GM18909 (cell line): Measurements from ENCODE around the gene KPNA6.
"Not testable (repeated sequence)": the region's sequence is repeated elsewhere in the genome, so short reads cannot be mapped to it uniquely, and the experiment has no call there.

Source experiments
- ATAC-seq: cut with Tn5 transposase; IDR thresholded peaks from one replicate; pipeline ENCODE4 v1.9.1; 2021; ENCODE audit warnings: mild to moderate bottlenecking; ENCODE audit not compliant: unreplicated experiment, poor library complexity

The KPNA6 gene

GRCh38 chr1:32099426-32099825 is 8.4 kb upstream of the KPNA6 start:
- ATAC-seq, result no peak

GRCh38 chr1:32100359-32100758 is 7.5 kb upstream of the KPNA6 start:
- ATAC-seq, result no peak

DNA sequence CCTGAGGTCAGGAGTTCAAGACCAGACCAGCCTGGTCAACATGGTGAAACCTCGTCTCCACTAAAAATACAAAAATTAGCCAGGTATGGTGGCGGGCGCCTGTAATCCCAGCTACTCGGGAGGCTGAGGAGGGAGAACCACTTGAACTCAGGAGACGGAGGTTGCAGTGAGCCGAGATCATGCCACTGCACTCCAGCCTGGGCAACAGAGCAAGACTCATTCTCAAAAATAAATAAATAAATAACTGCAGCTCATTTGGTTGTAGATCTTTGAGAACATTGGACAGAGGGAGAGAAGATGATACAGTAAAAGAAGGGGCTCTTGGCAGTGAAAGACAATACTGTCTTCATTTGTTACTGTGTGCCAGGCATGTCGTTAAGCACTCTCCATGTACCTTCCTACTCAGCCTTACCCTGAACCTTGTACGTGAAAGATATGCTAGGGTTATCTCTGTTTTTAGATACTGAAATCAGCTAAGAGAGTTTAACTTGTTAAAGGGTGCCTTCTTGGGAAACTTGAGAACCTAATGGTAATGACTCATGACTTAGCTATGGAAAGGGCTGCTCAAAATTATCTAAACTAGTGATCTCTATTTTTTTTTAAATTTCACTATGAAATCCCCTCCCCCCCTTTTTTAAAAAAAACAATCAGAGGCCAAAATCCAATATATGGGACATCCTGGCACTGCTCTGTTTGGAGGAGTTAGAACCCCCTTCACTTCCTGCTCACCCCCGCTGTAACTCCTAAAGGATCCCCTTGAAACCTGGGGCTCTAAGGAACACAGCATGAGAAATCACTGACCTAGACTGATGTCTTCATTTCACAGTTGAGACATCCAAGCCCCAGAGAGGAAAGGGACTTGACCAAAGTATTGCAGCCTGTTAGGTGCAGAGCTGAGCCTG is 6.8 kb upstream of the KPNA6 start:
- no peak for ATAC-seq

GRCh38 chr1:32104127-32104526 is 3.7 kb upstream of the KPNA6 start:
- no peak for ATAC-seq

DNA sequence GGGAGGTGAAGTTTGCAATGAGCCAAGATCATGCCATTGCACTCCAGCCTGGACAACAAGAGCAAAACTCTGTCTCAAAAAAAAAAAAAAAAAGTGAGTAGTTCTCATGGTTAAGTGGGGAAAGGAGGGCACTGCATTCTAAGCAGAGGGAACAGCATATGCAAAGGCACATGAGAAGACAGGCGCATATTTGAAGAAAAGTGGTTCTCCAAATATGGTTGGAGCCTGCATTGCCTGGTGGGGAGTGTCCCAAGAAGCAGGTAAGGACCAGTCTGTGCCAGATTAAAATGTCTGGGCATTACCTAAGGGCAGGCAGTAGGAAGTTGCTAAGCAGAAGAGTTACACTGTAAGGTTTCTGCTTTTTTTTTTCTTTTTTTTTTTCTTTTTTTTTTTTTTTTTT is 2.5 kb upstream of the KPNA6 start:
- ATAC-seq, result no peak

- no peak for ATAC-seq
Observed at GRCh38 chr1:32106663-32107275, 1.1 kb upstream of the KPNA6 start.

GRCh38 chr1:32111040-32111623 is 3.3 kb downstream of the KPNA6 start:
- no peak for ATAC-seq

DNA sequence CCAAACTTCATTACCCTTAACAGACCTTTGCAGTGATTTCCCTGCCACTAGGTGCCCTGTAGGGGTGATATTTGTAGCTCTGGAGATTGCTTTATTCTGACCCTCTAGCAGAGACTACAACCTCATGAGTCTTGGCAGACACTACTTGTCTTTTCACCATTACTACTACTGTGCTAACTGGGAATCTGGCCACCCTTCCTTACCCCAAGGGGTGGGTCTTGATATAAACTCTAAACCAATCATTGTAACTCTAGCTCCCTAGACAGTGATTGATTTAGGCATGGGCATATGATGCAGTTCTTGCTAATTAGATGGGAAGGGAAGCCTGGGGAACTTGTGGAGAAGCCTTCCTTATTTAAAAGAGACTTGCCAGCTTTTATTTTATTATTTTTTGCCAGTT is 3.9 kb downstream of the KPNA6 start:
- no peak for ATAC-seq

- ATAC-seq, result no peak
Observed at GRCh38 chr1:32112806-32113375, 5.0 kb downstream of the KPNA6 start.

- ATAC-seq, result not testable (repeated sequence)
Observed at GRCh38 chr1:32113436-32113835, 5.6 kb downstream of the KPNA6 start.

- ATAC-seq, result no peak
Observed at GRCh38 chr1:32114420-32114819, 6.6 kb downstream of the KPNA6 start.

DNA sequence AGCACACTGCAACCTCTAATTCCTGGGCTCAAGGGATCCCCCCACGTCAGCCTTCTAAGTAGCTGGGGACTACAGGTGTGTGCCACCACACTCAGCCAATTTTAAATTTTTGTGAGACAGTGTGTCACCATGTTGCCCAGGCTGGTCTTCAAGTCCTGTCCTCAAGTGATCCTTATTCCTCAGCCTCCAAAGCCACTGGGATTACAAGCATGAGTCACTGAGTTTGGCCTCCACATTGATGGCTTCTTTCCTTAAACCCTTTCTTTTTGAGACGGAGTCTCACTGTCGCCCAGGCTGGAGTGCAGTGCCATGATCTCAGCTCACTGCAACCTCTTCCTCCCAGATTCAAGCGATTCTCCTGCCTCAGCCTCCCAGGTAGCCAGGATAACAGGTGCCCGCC is 7.6 kb downstream of the KPNA6 start:
- no peak for ATAC-seq

DNA sequence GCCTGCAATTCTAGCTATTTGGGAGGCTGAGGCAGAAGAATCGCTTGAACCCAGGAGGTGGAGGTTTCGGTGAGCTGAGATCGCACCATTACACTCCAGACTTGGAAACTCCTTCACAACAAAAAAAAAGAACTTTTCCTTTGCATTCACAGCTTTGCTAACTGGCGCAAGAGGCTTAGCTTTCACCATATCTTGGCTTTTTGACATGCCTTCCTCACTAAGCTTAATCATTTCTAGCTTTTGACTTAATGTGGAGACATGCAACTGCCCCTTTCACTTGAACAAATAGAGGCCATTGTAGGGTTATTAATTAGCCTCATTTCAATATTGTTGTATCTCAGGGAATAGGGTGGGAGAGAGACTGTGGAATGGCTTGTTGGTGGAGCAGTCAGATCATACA is 8.7 kb downstream of the KPNA6 start:
- ATAC-seq, result no peak

DNA sequence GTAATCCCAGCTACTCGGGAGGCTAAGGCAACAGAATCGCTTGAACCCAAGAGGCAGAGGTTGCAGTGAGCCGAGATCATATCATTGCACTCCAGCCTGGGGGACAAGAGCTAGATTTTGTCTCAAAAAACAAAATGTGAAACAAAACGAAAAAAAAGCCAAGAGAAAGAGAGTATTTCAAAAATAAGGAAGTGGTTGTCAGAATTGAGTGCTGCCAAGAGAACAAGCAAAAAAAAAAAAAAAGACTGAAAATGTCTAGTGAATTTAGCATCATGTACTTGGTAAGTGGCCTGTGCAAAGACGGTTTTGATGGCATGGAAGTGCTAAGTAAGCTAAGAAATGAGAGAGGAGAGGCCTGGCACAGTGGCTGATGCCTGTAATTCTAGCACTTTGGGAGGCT is 14.3 kb downstream of the KPNA6 start:
- no peak for ATAC-seq

DNA sequence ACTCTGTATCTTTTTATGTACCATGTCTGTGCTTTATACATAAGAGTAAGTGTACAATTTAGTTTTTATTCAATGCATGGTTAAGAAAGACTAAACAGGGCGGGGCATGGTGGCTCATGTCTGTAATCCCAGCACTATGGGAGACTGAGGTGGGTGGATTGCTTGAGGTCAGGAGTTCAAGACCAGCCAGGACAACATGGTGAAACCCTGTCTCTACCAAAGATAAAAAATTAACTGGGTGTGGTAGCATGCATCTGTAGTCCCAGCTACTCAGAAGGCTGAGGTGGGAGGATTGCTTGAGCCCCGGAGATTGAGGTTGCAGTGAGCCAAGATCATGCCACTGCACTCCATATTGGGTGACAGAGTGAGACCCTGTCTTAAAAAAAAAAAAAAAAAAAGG is 15.5 kb downstream of the KPNA6 start:
- not testable (repeated sequence) for ATAC-seq

DNA sequence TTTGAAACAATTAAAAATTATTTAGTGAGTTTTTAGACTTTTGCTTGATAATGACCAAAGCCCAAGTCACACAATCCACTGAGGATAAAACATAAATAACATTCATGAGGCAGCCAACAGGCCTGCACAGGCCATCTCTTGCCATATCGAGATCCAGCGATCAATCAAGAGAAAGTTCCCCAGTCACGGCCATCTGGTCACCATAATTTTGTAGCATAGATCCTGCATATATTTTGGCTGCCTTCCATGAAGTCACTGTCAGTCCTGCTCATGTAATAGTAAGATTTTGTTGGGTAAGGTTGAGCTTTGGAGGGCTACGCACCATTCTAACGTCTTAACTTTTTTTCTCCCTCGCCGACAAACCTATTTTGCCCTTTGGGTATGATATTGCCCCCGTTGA is 17.5 kb downstream of the KPNA6 start:
- ATAC-seq, result no peak

DNA sequence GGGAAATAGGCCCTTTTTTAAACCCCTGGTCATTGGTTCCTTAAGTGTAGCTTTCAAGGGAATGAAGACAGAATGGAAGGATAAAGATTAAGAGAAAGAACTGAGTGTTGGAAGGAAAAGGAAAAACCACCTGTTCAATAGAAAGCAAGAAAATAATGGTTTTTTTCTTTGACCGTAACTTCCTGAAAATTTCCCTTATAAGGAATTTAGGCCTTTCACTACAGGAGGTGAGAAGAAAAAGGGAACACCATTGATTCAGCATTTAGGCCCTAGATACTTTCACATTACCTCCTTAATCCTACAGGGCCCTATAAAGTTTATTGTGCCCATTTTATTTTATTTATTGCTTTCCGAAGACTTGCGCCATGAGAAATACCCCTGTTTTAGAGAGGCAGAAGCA is 18.9 kb downstream of the KPNA6 start:
- ATAC-seq, result no peak

- ATAC-seq, result no peak
Observed at GRCh38 chr1:32127409-32128198, 19.7 kb downstream of the KPNA6 start.

DNA sequence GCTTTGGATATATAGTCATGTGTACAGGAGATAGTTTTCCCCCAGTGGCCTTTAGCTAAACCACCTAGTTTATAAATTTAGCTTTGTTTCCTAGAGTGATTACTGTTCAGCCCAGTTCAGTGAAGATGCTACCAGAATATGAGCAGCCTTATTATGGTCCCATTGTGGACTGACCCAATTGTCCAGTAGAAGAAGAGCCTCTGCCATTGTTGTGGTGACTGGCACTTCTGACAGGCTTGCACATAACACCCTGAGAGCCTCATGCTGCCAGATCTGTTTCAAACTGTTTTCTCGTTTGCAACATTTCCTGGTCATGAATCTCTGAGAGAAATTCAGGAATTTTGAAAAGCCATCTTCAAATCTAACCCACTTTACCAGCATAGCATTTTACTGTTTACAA is 20.6 kb downstream of the KPNA6 start:
- ATAC-seq, result no peak

- no peak for ATAC-seq
Observed at GRCh38 chr1:32128964-32129363, 21.1 kb downstream of the KPNA6 start.

DNA sequence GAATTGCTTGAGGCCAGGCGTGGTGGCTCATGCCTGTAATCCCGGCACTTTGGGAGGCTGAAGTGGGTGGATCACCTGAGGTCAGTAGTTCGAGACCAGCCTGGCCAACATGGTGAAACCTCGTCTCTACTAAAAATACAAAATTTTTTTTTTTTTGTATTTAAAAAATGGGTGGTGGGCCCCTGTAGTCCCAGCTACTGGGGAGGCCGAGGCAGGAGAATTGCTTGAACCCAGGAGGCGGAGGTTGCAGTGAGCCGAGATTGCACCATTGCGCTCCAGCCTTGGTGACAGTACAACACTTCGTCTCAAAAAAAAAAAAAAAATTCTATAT is 26.1 kb downstream of the KPNA6 start:
- ATAC-seq, result not testable (repeated sequence)
